HEK293 (cell line): ENCODE data around the gene ATF6.

ENCODE experiments used
- HOXA7 ChIP-seq: sonication (generic); formaldehyde crosslinking; IDR thresholded peaks from 2 replicates; pipeline ENCODE4 v1.8.1; 2022; ENCODE audit warnings: missing genetic modification reagents, borderline replicate concordance
- ZNF133 ChIP-seq: fragments of 450-650 bp; formaldehyde crosslinking; IDR thresholded peaks from 2 replicates; pipeline ENCODE4 v1.5.1; 2016; ENCODE audit warnings: missing biosample characterization, missing genetic modification characterization
- ZNF398 ChIP-seq: fragments of 450-650 bp; formaldehyde crosslinking; IDR thresholded peaks from 2 replicates; pipeline ENCODE4 v1.5.1; 2017; ENCODE audit warnings: missing biosample characterization, missing genetic modification characterization
- ZNF776 ChIP-seq: fragments of 450-650 bp; formaldehyde crosslinking; IDR thresholded peaks from 2 replicates; pipeline ENCODE4 v1.5.0; 2017; ENCODE audit warnings: missing biosample characterization, missing genetic modification characterization, borderline replicate concordance
- TF ChIP-seq, protein P1 (sequence below): fragments of 450-650 bp; formaldehyde crosslinking; IDR thresholded peaks from 2 replicates; pipeline ENCODE4 v1.5.1; 2016; ENCODE audit warnings: missing biosample characterization, missing genetic modification characterization

DNA sequence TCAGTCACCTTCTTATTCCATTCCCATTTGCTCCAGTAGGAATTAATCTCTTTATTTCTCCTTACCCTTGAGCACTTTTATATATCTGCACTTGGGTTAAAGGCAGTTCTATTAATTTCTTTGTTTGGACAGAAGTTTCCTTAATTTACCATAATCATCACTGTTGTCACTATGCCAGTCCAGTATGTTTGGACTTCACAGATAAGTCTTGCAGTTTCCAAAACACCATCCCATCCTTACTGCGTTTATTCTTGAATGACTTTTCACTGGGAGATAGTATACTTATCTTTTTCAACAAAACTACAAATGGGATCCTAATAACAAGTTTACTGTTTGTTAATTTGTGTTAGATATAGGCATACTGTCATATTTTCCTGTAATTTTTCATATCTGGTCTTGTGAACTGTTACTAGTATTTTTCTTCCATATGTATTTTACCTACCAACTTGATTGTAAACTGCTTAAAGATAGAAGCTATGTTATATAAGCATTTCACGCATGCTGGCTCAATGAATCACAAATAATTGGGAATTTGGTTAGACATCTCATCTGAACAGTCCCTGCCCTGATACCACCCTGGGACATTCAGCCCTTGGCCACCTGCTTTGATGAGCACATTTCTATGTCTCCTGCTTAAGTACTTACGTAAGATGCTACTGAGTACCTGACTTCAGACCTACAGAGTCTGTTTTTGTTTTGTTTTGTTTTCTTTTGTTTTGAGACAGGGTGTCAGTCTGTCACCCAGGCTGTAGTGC lies 179.4 kb downstream of the ATF6 start:
- TF ChIP-seq ZNF133: no peak
- no peak for TF ChIP-seq ZNF398
- TF ChIP-seq, protein P1, sequence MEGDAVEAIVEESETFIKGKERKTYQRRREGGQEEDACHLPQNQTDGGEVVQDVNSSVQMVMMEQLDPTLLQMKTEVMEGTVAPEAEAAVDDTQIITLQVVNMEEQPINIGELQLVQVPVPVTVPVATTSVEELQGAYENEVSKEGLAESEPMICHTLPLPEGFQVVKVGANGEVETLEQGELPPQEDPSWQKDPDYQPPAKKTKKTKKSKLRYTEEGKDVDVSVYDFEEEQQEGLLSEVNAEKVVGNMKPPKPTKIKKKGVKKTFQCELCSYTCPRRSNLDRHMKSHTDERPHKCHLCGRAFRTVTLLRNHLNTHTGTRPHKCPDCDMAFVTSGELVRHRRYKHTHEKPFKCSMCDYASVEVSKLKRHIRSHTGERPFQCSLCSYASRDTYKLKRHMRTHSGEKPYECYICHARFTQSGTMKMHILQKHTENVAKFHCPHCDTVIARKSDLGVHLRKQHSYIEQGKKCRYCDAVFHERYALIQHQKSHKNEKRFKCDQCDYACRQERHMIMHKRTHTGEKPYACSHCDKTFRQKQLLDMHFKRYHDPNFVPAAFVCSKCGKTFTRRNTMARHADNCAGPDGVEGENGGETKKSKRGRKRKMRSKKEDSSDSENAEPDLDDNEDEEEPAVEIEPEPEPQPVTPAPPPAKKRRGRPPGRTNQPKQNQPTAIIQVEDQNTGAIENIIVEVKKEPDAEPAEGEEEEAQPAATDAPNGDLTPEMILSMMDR (tag by site-specific recombination): no peak
- TF ChIP-seq HOXA7 (CRISPR knock-in tag): no peak
- TF ChIP-seq ZNF776: no peak
